Measurements from ENCODE around the gene LEP. TPM values are rescaled to one million over a fixed set of nuclear protein-coding genes. Genes with fewer than 3 reads are reported as not detected.
"Not testable (repeated sequence)": the region's sequence is repeated elsewhere in the genome, so short reads cannot be mapped to it uniquely, and the experiment has no call there.

The LEP gene
- total RNA-seq, 2 experiments from 2014 or later, result not detected

- Mint-ChIP-seq H3K27ac (no peak overlapping the region), H3K36me3 (ENCODE audit: low read depth) (no peaks in the 10 kb centered on the region)
- POLR2A ChIA-PET, result no interaction called here
Observed at GRCh38 chr7:128266883-128267594, 26.0 kb downstream of the LEP start.

GRCh38 chr7:128267595-128267924, 26.5 kb downstream of the LEP start:
- CTCF ChIA-PET, result no interaction called here
- peaks cover 44% of the 10 kb centered on the region for H3K27me3 Mint-ChIP-seq (ENCODE audit: low read depth)
- no peak for ATAC-seq
- no peaks in the 10 kb centered on the region for H3K9me3 Mint-ChIP-seq (ENCODE audit: insufficient read depth)
- no peak overlapping the region for H3K4me3 Mint-ChIP-seq
- H3K27ac Mint-ChIP-seq, result no peak overlapping the region
- POLR2A ChIA-PET, result no interaction called here
- H3K4me1 Mint-ChIP-seq (ENCODE audit: low read depth), result peaks cover 2% of the 10 kb centered on the region
- no peak for DNase-seq
- H3K36me3 Mint-ChIP-seq (ENCODE audit: low read depth), result no peaks in the 10 kb centered on the region

More at GRCh38 chr7:128266883-128267594, 26.0 kb downstream of the LEP start:
- CTCF ChIA-PET, result no interaction called here
- Mint-ChIP-seq H3K4me3 (no peak overlapping the region), H3K9me3 (ENCODE audit: insufficient read depth) (no peaks in the 10 kb centered on the region), H3K27me3 (ENCODE audit: low read depth) (peaks cover 41% of the 10 kb centered on the region), H3K4me1 (ENCODE audit: low read depth) (no peaks in the 10 kb centered on the region)
- no peak for DNase-seq
- no peak for ATAC-seq

DNA sequence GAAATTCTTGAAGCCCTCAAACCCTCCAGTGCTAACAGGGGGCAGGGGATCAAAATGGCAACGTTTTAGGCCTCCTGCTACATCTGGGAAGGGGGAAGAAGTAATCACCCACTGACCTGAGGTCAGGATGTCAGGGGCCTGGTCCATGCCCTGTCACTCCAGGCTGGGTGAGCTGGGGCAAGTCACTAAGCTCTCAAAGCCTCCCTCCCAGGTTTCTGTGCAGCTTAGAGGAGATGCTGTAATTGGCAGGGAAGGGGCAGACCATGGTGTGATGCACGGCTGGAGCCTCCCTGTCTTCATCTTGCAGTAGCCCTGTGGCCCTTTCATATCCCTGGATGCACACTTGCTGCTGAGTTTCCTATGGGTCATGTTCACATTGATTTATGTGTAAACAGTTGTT, 27.2 kb downstream of the LEP start:
- peaks cover 2% of the 10 kb centered on the region for H3K4me1 Mint-ChIP-seq (ENCODE audit: low read depth)
- ChIA-PET CTCF (no interaction called here), POLR2A (no interaction called here)
- ATAC-seq (no peak), DNase-seq (no peak)
- no peak overlapping the region for H3K4me3 Mint-ChIP-seq
- H3K9me3 Mint-ChIP-seq (ENCODE audit: insufficient read depth), result no peaks in the 10 kb centered on the region
- no peak overlapping the region for H3K27ac Mint-ChIP-seq
- peaks cover 45% of the 10 kb centered on the region for H3K27me3 Mint-ChIP-seq (ENCODE audit: low read depth)
- no peaks in the 10 kb centered on the region for H3K36me3 Mint-ChIP-seq (ENCODE audit: low read depth)

GRCh38 chr7:128270826-128271272, 29.8 kb downstream of the LEP start:
- ATAC-seq (no peak), DNase-seq (no peak)
- Mint-ChIP-seq H3K9me3 (ENCODE audit: insufficient read depth) (no peaks in the 10 kb centered on the region), H3K4me1 (ENCODE audit: low read depth) (peaks cover 2% of the 10 kb centered on the region), H3K27me3 (ENCODE audit: low read depth) (peaks cover 39% of the 10 kb centered on the region), H3K4me3 (no peak overlapping the region), H3K27ac (no peak overlapping the region), H3K36me3 (ENCODE audit: low read depth) (no peaks in the 10 kb centered on the region)
- POLR2A ChIA-PET, result no interaction called here
- CTCF ChIA-PET, result interaction anchor here (1.2 kb wide), 1 partner anchor 23 kb away, joined by 3 read pairs; no protein-coding TSS in a partner anchor

GRCh38 chr7:128271471-128271941, 30.4 kb downstream of the LEP start:
- H3K9me3 Mint-ChIP-seq (ENCODE audit: insufficient read depth), result no peaks in the 10 kb centered on the region
- no peak overlapping the region for H3K27ac Mint-ChIP-seq
- H3K4me1 Mint-ChIP-seq (ENCODE audit: low read depth), result peaks cover 5% of the 10 kb centered on the region
- H3K4me3 Mint-ChIP-seq, result no peak overlapping the region
- peaks cover 38% of the 10 kb centered on the region for H3K27me3 Mint-ChIP-seq (ENCODE audit: low read depth)
- ChIA-PET POLR2A (no interaction called here), CTCF (no interaction called here)
- ATAC-seq (no peak), DNase-seq (no peak)
- no peaks in the 10 kb centered on the region for H3K36me3 Mint-ChIP-seq (ENCODE audit: low read depth)

DNA sequence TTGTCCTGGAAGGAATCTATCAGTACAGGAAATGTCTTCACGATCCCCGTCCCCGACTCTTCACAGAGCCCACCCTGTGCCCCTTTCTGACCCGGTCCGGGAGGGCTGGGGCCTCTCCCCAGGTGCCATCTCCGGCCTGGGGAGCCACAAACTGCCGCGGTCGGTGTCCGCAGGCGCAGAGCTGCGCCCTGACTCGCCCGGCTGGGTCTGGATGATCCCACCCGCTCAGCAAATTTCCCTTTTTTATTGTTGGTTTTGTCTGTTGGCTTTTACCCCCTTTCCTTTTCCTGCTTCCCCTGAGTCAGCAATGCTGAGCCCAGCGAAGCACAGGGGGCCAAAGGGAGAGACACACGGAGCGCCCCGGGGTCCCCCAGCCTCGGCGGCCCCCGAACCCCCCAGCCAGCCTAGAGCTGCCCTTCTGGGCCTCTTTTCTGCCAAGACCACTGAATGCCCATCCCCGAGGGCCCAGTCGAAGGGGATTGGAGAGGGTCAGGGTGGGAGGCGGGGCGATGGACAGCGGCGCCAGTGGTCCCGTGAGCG, 30.9 kb downstream of the LEP start:
- Mint-ChIP-seq H3K4me1 (ENCODE audit: low read depth) (peaks cover 5% of the 10 kb centered on the region), H3K27me3 (ENCODE audit: low read depth) (peaks cover 38% of the 10 kb centered on the region), H3K4me3 (no peak overlapping the region), H3K36me3 (ENCODE audit: low read depth) (no peaks in the 10 kb centered on the region), H3K9me3 (ENCODE audit: insufficient read depth) (no peaks in the 10 kb centered on the region), H3K27ac (no peak overlapping the region)
- DNase-seq (no peak), ATAC-seq (no peak)
- ChIA-PET CTCF (no interaction called here), POLR2A (no interaction called here)

DNA sequence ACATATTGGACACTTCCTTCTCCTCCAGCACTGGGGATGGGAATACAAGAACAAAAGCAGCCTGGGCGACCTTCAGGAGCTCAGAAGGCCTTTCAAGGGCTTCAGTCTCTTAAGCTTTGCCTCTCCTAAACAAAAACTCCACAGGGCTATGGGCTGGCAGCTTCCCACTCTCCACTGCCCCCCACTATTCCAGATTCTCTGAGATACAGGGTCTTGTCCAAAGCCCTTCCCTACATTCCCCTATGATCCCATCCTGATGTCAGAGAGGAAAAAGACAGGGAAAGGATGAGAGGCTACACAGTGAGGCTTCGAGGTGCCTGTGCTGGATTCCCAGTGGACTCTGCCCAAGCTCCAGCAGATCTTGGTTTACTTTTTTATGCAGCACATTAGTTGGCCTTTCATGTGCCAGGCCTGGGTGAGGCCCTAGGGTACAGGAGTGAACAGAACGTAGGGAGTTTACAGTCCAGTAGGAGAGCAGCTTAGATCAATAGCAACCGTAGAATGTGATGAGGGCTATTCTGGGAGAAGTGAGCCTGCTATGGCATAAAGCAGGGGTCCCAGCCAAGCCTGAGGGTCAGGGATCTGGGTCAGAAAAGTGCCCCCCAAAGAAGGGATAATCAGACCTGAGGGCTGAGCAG, 33.3 kb downstream of the LEP start:
- peaks cover 2% of the 10 kb centered on the region for H3K36me3 Mint-ChIP-seq (ENCODE audit: low read depth)
- peaks cover 5% of the 10 kb centered on the region for H3K4me1 Mint-ChIP-seq (ENCODE audit: low read depth)
- DNase-seq (no peak), ATAC-seq (no peak)
- CTCF ChIA-PET, result no interaction called here
- no peaks in the 10 kb centered on the region for H3K9me3 Mint-ChIP-seq (ENCODE audit: insufficient read depth)
- no peak overlapping the region for H3K4me3 Mint-ChIP-seq
- POLR2A ChIA-PET, result no interaction called here
- no peak overlapping the region for H3K27ac Mint-ChIP-seq
- peaks cover 22% of the 10 kb centered on the region for H3K27me3 Mint-ChIP-seq (ENCODE audit: low read depth)

DNA sequence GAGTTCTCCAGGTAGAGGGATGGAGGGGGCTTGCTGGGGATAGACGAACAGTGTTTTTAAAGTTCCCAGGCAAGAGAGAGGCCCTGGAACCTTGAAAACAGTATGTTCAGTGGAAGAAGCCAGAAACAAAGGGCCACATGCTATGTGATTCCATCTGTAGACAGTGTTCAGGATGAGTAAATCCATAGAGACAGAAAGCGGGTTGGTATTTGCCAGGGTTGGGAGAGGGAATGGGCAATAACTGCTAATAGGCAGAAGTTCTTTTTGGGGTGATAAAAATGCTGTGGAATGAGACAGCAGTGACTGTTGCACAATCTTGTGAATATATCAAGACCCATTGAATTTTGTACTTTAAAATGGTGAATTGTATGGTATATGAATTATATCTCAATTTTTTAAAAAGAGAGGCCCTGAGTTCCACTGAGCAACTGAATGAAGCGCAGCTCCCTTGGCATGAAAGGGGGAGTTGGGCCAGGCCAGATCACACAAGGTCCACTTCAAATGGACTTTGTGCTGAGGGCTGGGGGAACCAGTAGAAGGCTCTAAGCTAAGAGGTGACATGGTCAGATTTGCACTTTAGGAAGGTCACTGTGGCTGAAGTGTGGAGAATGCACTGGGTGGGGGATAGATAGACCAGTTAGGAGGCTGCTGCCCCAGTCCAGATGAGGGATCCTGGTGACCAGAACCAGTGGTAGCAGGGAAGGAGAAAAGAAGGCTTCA, 34.0 kb downstream of the LEP start:
- no peak for ATAC-seq
- POLR2A ChIA-PET, result no interaction called here

DNA sequence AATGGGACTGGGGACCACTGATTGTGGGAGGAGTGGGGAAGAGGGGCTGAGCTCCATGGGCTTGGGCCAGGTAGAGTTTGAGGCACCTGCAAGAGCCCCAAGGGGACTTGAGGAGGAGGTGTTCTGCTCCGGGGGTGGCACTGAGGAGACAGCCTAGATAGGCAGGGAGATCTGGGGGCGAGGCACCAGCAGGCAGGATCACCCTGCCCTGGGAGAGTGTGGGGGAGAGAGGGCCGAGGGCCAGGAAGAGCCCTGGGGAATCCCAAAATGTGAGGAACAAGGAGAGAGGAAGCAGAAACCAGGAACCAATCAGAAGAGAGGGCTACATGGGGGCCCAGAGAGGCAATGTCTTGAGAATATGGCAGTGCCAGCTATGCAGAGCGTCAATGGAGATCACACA, 34.6 kb downstream of the LEP start:
- no peak overlapping the region for H3K27ac Mint-ChIP-seq
- CTCF ChIA-PET, result no interaction called here

More for the DNA sequence above, 34.0 kb downstream of the LEP start:
- DNase-seq, result no peak
- H3K27me3 Mint-ChIP-seq (ENCODE audit: low read depth), result peaks cover 18% of the 10 kb centered on the region
- CTCF ChIA-PET, result no interaction called here
- H3K27ac Mint-ChIP-seq, result no peak overlapping the region
- no peak overlapping the region for H3K4me3 Mint-ChIP-seq
- peaks cover 5% of the 10 kb centered on the region for H3K4me1 Mint-ChIP-seq (ENCODE audit: low read depth)
- H3K9me3 Mint-ChIP-seq (ENCODE audit: insufficient read depth), result peaks cover 3% of the 10 kb centered on the region
- H3K36me3 Mint-ChIP-seq (ENCODE audit: low read depth), result peaks cover 3% of the 10 kb centered on the region

GRCh38 chr7:128278366-128278765, 37.3 kb downstream of the LEP start:
- H3K36me3 Mint-ChIP-seq (ENCODE audit: low read depth), result peaks cover 13% of the 10 kb centered on the region
- ChIA-PET CTCF (interaction anchor here (1.0 kb wide), 1 partner anchor 9 kb away, joined by 3 read pairs; no protein-coding TSS in a partner anchor), POLR2A (no interaction called here)
- H3K27ac Mint-ChIP-seq, result no peak overlapping the region
- H3K9me3 Mint-ChIP-seq (ENCODE audit: insufficient read depth), result peaks cover 11% of the 10 kb centered on the region
- no peak overlapping the region for H3K4me3 Mint-ChIP-seq
- ATAC-seq (no peak), DNase-seq (no peak)
- peaks cover 5% of the 10 kb centered on the region for H3K27me3 Mint-ChIP-seq (ENCODE audit: low read depth)
- peaks cover 3% of the 10 kb centered on the region for H3K4me1 Mint-ChIP-seq (ENCODE audit: low read depth)

More for the DNA sequence above, 34.6 kb downstream of the LEP start:
- Mint-ChIP-seq H3K36me3 (ENCODE audit: low read depth) (peaks cover 5% of the 10 kb centered on the region), H3K9me3 (ENCODE audit: insufficient read depth) (peaks cover 10% of the 10 kb centered on the region), H3K27me3 (ENCODE audit: low read depth) (peaks cover 18% of the 10 kb centered on the region), H3K4me3 (no peak overlapping the region), H3K4me1 (ENCODE audit: low read depth) (peaks cover 5% of the 10 kb centered on the region)
- no peak for ATAC-seq
- POLR2A ChIA-PET, result no interaction called here
- no peak for DNase-seq

DNA sequence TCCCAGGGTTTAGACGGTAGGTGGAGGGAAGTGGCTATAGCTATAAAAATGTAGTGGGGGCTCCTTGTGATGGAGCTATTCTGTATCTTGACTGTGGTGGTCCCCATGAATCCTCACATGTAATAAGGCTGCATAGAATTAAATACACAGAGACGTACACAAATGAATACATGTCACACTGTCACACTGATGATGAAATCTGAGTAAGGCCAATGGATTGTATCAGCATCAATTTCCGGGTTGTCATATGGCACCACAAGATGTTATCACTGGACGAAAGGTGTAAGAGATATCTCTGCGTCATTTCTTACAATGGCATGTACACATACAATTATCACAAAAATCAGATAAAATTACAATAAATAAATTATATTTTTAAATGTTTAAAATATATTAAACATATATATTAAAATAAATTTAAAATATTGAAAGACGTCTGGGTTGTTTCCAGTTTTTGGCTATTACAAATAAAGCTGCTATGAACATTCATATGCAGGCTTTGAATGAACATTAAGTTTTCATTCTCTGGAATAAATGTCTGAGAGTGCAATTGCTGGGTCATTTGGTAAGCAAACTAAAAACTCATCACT, 38.1 kb downstream of the LEP start:
- peaks cover 13% of the 10 kb centered on the region for H3K36me3 Mint-ChIP-seq (ENCODE audit: low read depth)
- H3K27ac Mint-ChIP-seq, result no peak overlapping the region
- ATAC-seq (no peak), DNase-seq (no peak)
- H3K4me1 Mint-ChIP-seq (ENCODE audit: low read depth), result peaks cover 3% of the 10 kb centered on the region
- ChIA-PET CTCF (interaction anchor here (1.0 kb wide), 1 partner anchor 8 kb away, joined by 3 read pairs; no protein-coding TSS in a partner anchor), POLR2A (no interaction called here)
- H3K9me3 Mint-ChIP-seq (ENCODE audit: insufficient read depth), result peaks cover 11% of the 10 kb centered on the region
- H3K27me3 Mint-ChIP-seq (ENCODE audit: low read depth), result peaks cover 3% of the 10 kb centered on the region
- no peak overlapping the region for H3K4me3 Mint-ChIP-seq

GRCh38 chr7:128280451-128280850, 39.4 kb downstream of the LEP start:
- DNase-seq; CTCF ChIA-PET; H3K27ac Mint-ChIP-seq; H3K4me1 Mint-ChIP-seq (ENCODE audit: low read depth); ATAC-seq; H3K27me3 Mint-ChIP-seq (ENCODE audit: low read depth); POLR2A ChIA-PET; H3K4me3 Mint-ChIP-seq: not testable (repeated sequence)
- Mint-ChIP-seq H3K9me3 (ENCODE audit: insufficient read depth) (peaks cover 11% of the 10 kb centered on the region), H3K36me3 (ENCODE audit: low read depth) (peaks cover 13% of the 10 kb centered on the region)
